H1 (cell line): ENCODE measurements around the gene TEX35. TPM values are rescaled to one million over a fixed set of nuclear protein-coding genes. Genes with fewer than 3 reads are reported as not detected.

Experiments used
- CTCF ChIA-PET: fragments of 300-600 bp; sonication (Branson Sonifier 250); formaldehyde crosslinking; loops from one replicate; lab custom pipeline; 2021; ENCODE audit not compliant: partially characterized antibody; lab: Charles Lee
- POLR2A ChIA-PET: fragments of 300-600 bp; sonication (Branson Sonifier 250); formaldehyde crosslinking; loops from one replicate; lab custom pipeline; 2021; ENCODE audit warnings: inconsistent platforms; ENCODE audit not compliant: partially characterized antibody; lab: Charles Lee
- DNase-seq, 2 experiments: peaks; one replicate each; pipeline versions ENCODE4 v3.0.0 to v3.0.0-alpha.2; 2010 to 2022; ENCODE audit warnings: low spot score in 2 of 2, low read depth in 1 of 2, mixed read lengths in 1 of 2
- FAIRE-seq: peaks from 2 replicates; lab custom pipeline; 2011; peaks lifted over from hg19 to GRCh38; lab: Jason Lieb, UNC
- H2AFZ ChIP-seq: 2 replicates; pipeline ENCODE4 v1.8.1; 2012; ENCODE audit warnings: low read length, inconsistent platforms
- H2AK5ac ChIP-seq: 2 replicates; pipeline ENCODE4 v1.6.1; 2013; ENCODE audit warnings: low read depth, low read length
- H2BK120ac ChIP-seq: replicated peaks from 2 replicates; pipeline ENCODE3; 2013; ENCODE audit warnings: low read depth, low read length, inconsistent platforms
- H2BK12ac ChIP-seq: 2 replicates; pipeline ENCODE4 v1.6.1; 2013; ENCODE audit warnings: low read depth, low read length
- H2BK15ac ChIP-seq: 2 replicates; pipeline ENCODE4 v1.6.1; 2013; ENCODE audit warnings: low read length
- H2BK20ac ChIP-seq: 2 replicates; pipeline ENCODE4 v1.6.1; 2013; ENCODE audit warnings: low read length
- H2BK5ac ChIP-seq: 2 replicates; pipeline ENCODE4 v1.6.1; 2013; ENCODE audit warnings: low read depth, low read length
- H3K14ac ChIP-seq: 2 replicates; pipeline ENCODE4 v1.6.1; 2013; ENCODE audit warnings: inconsistent platforms; ENCODE audit not compliant: insufficient read length
- H3K18ac ChIP-seq: 2 replicates; pipeline ENCODE4 v1.6.1; 2013; ENCODE audit warnings: low read length; ENCODE audit errors: extremely low read depth
- H3K23ac ChIP-seq: 2 replicates; pipeline ENCODE4 v1.6.1; 2013; ENCODE audit warnings: inconsistent platforms; ENCODE audit not compliant: insufficient read length
- H3K23me2 ChIP-seq: 2 replicates; pipeline ENCODE4 v1.6.1; 2013; ENCODE audit warnings: low read depth, low read length
- H3K27ac ChIP-seq: 2 replicates; pipeline ENCODE4 v1.6.1; 2011; ENCODE audit warnings: low read depth, low read length, inconsistent platforms
- H3K27me3 ChIP-seq, 4 experiments: replicated peaks in 1 of 4; 1 replicate in 1 of 4; 2 replicates in 3 of 4; pipeline versions ENCODE4 v1.6.1 to v1.8.1; 2011 to 2013; ENCODE audit warnings: low read length in 3 of 4, mild to moderate bottlenecking in 3 of 4, inconsistent platforms in 2 of 4, mixed read lengths in 2 of 4, moderate library complexity in 1 of 4; ENCODE audit not compliant: control insufficient read depth in 3 of 4, insufficient read depth in 3 of 4; ENCODE audit errors: extremely low read depth in 1 of 4
- H3K36me3 ChIP-seq, 4 experiments: 2 replicates each; pipeline versions ENCODE4 v1.6.1 to v1.8.1; 2011 to 2013; ENCODE audit warnings: mild to moderate bottlenecking in 4 of 4, low read length in 3 of 4, moderate library complexity in 2 of 4, control low read depth in 1 of 4, inconsistent platforms in 1 of 4; ENCODE audit not compliant: insufficient read depth in 4 of 4, control insufficient read depth in 2 of 4
- H3K4ac ChIP-seq: replicated peaks from 2 replicates; pipeline ENCODE3; 2013; ENCODE audit warnings: low read length, low read depth, mixed read lengths, inconsistent platforms; ENCODE audit not compliant: insufficient read length
- H3K4me1 ChIP-seq, 4 experiments: replicated peaks in 1 of 4; 1 replicate in 1 of 4; 2 replicates in 3 of 4; pipeline versions ENCODE4 v1.6.1 to v1.8.1; 2011 to 2013; ENCODE audit warnings: low read length in 3 of 4, inconsistent platforms in 2 of 4, mixed read lengths in 1 of 4; ENCODE audit not compliant: insufficient read depth in 4 of 4, control insufficient read depth in 3 of 4
- H3K4me2 ChIP-seq, 2 experiments: 2 replicates each; pipeline versions ENCODE4 v1.6.1 to v1.8.1; 2011 to 2013; ENCODE audit warnings: low read depth in 2 of 2, low read length in 2 of 2, control low read depth in 1 of 2, inconsistent platforms in 1 of 2, mild to moderate bottlenecking in 1 of 2; ENCODE audit not compliant: insufficient read depth in 1 of 2
- H3K4me3 ChIP-seq, 4 experiments: fragments of 200-600, 300-600 bp in 1 of 4; sonication (generic), shearing (Covaris generic), sonication (Bioruptor Twin) in 1 of 4; 2 replicates each; pipeline versions ENCODE4 v1.5.1 to v1.8.1; 2011 to 2016; ENCODE audit warnings: low read length in 4 of 4, low read depth in 3 of 4, control low read depth in 2 of 4, inconsistent platforms in 2 of 4, mild to moderate bottlenecking in 2 of 4, mixed read lengths in 1 of 4, moderate library complexity in 1 of 4; ENCODE audit not compliant: insufficient read depth in 2 of 4; ENCODE audit errors: extremely low read depth in 1 of 4
- H3K56ac ChIP-seq: replicated peaks from 2 replicates; pipeline ENCODE3; 2013; ENCODE audit warnings: low read depth, mild to moderate bottlenecking, mixed read lengths, low read length, inconsistent platforms; ENCODE audit not compliant: insufficient read length
- H3K79me1 ChIP-seq: 2 replicates; pipeline ENCODE4 v1.6.1; 2013; ENCODE audit warnings: low read depth, low read length, control low read depth
- H3K79me2 ChIP-seq, 2 experiments: 2 replicates each; pipeline versions ENCODE4 v1.6.1 to v1.8.1; 2012 to 2013; ENCODE audit warnings: low read length in 2 of 2, mild to moderate bottlenecking in 2 of 2, inconsistent platforms in 1 of 2; ENCODE audit not compliant: insufficient read depth in 2 of 2, control insufficient read depth in 1 of 2
- H3K9ac ChIP-seq, 4 experiments: replicated peaks in 1 of 4; 1 replicate in 1 of 4; 2 replicates in 3 of 4; pipeline versions ENCODE4 v1.6.1 to v1.8.1; 2011 to 2013; ENCODE audit warnings: low read depth in 3 of 4, low read length in 3 of 4, control low read depth in 2 of 4, mild to moderate bottlenecking in 2 of 4, moderate library complexity in 2 of 4, inconsistent platforms in 1 of 4; ENCODE audit errors: extremely low read depth in 1 of 4
- H3K9me3 ChIP-seq, 2 experiments: 2 replicates each; pipeline versions ENCODE4 v1.6.1 to v1.8.1; 2012 to 2013; ENCODE audit warnings: mild to moderate bottlenecking in 2 of 2, moderate library complexity in 2 of 2, control low read depth in 1 of 2, inconsistent platforms in 1 of 2, low read depth in 1 of 2, low read length in 1 of 2, mixed read lengths in 1 of 2; ENCODE audit not compliant: insufficient read depth in 2 of 2
- H4K20me1 ChIP-seq, 2 experiments: replicated peaks in 1 of 2; 2 replicates each; pipeline versions ENCODE3 to v1.8.1; 2011 to 2013; ENCODE audit warnings: inconsistent platforms in 2 of 2, low read length in 2 of 2, mild to moderate bottlenecking in 1 of 2; ENCODE audit not compliant: insufficient read depth in 2 of 2, control insufficient read depth in 1 of 2
- H4K5ac ChIP-seq: 2 replicates; pipeline ENCODE4 v1.6.1; 2013; ENCODE audit warnings: low read length, low read depth, mixed read lengths, inconsistent platforms; ENCODE audit not compliant: insufficient read length
- H4K8ac ChIP-seq: 2 replicates; pipeline ENCODE4 v1.8.0; 2013; ENCODE audit warnings: mild to moderate bottlenecking, moderate library complexity, low read length, inconsistent platforms; ENCODE audit not compliant: insufficient read depth; ENCODE audit errors: extremely low read depth
- H4K91ac ChIP-seq: replicated peaks from 2 replicates; pipeline ENCODE3; 2013; ENCODE audit warnings: low read length, mixed read lengths, inconsistent platforms; ENCODE audit not compliant: insufficient read length
- CBX8 ChIP-seq: fragments of 300-800, 300-1000 bp; sonication (generic); IDR thresholded peaks from 2 replicates; pipeline ENCODE4 v1.7.1; 2016; ENCODE audit warnings: low read depth, low read length, borderline replicate concordance
- CTBP2 ChIP-seq: IDR thresholded peaks from 2 replicates; pipeline ENCODE4 v1.7.0; 2011; ENCODE audit warnings: borderline replicate concordance, mild to moderate bottlenecking, moderate library complexity, mixed read lengths, low read length; ENCODE audit not compliant: insufficient read depth, insufficient read length
- FOSL1 ChIP-seq: IDR thresholded peaks from 2 replicates; pipeline ENCODE4 v1.6.1; 2011; ENCODE audit warnings: mild to moderate bottlenecking, low read depth, low read length, moderate library complexity; ENCODE audit not compliant: insufficient read depth
- GABPA ChIP-seq: IDR thresholded peaks from 2 replicates; pipeline ENCODE4 v1.6.1; 2011; ENCODE audit warnings: mild to moderate bottlenecking, low read length, moderate library complexity, borderline replicate concordance; ENCODE audit not compliant: insufficient read depth
- GTF2F1 ChIP-seq: IDR thresholded peaks from 2 replicates; pipeline ENCODE4 v1.6.1; 2012; ENCODE audit warnings: low read depth, low read length, improper control_type of control experiment, borderline replicate concordance
- JUND ChIP-seq: IDR thresholded peaks from 2 replicates; pipeline ENCODE4 v1.6.1; 2011; ENCODE audit warnings: mild to moderate bottlenecking, improper control_type of control experiment, low read length
- KDM1A ChIP-seq: fragments of 200-600, 300-600 bp; sonication (generic); IDR thresholded peaks from 2 replicates; pipeline ENCODE4 v1.7.1; 2016; ENCODE audit warnings: mild to moderate bottlenecking, low read length, borderline replicate concordance
- SIN3A ChIP-seq, 2 experiments: IDR thresholded peaks in 1 of 2; conservative IDR thresholded peaks in 1 of 2; 2 replicates each; pipeline ENCODE4 v1.6.1; 2011 to 2012; ENCODE audit warnings: low read length in 2 of 2, improper control_type of control experiment in 1 of 2, low read depth in 1 of 2, mild to moderate bottlenecking in 1 of 2
- WGBS, 2 experiments: shearing (Covaris generic) in 1 of 2; methylation state at CpG; one replicate each; pipeline versions ENCODE4 v1.1.6 to v1.1.7; 2013 to 2015; ENCODE audit warnings: low lambda C conversion rate in 2 of 2, mixed read lengths in 2 of 2, inconsistent platforms in 1 of 2, low coverage in 1 of 2, missing lambda C conversion rate in 1 of 2; ENCODE audit not compliant: insufficient replicate concordance in 2 of 2, insufficient coverage in 1 of 2, insufficient read length in 1 of 2; ENCODE audit errors: extremely low coverage in 1 of 2, missing lambda C conversion rate in 1 of 2; 5-methylcytosine and 5-hydroxymethylcytosine counted together
- polyA plus RNA-seq, 7 experiments: library from polyadenylated mRNA; depleted of rRNA in 3 of 7; stranded (reverse) in 5 of 7; unstranded in 2 of 7; fragments of >200 nt in 5 of 7; fragments of 200-250 nt in 2 of 7; gene quantifications; 1 replicate in 5 of 7; 2 replicates in 1 of 7; 4 replicates in 1 of 7; pipeline versions ENCODE4 v1.2.1 to v1.2.3, GENCODE V29; 2011 to 2013; ENCODE audit warnings: missing spikeins in 2 of 7, mixed read lengths in 2 of 7
- total RNA-seq: library from RNA; stranded (reverse); fragmentation: NEBNext Ultra II Directional; extraction: Animal tissue kit (Norgen Biotek cat#: 25700); gene quantifications from 2 replicates; pipeline ENCODE4 v1.2.1, GENCODE V29; 2021
- TF ChIP-seq, protein P1 (sequence below): IDR thresholded peaks from 2 replicates; pipeline ENCODE4 v1.6.1; 2011; ENCODE audit warnings: low read depth, mild to moderate bottlenecking, low read length; ENCODE audit not compliant: insufficient read depth
- TF ChIP-seq, protein P2 (sequence below): IDR thresholded peaks from 2 replicates; pipeline ENCODE4 v1.6.1; 2012; ENCODE audit warnings: inconsistent platforms

TEX35 gene
- total and polyA plus RNA-seq, 2 of the 8 experiments (the other 6 are each of a cell fraction or from before 2014, with no cell fraction given): 0.03 TPM; not detected in 1

GRCh38 chr1:178564086-178564782, 51.3 kb downstream of the TEX35 start:
- no peak overlapping the region for H2BK20ac ChIP-seq
- H3K23ac ChIP-seq: no peak overlapping the region
- POLR2A ChIA-PET: interaction anchor here (0.6 to 1.2 kb wide), 2 partner anchors 16 to 695 kb away, joined by 3 read pairs; no protein-coding TSS in a partner anchor
- no peak overlapping the region for H2AK5ac ChIP-seq
- H2BK12ac ChIP-seq: no peak overlapping the region
- H4K8ac ChIP-seq: no peak overlapping the region
- H3K4me3 ChIP-seq: no peak overlapping the region
- H2BK15ac ChIP-seq: no peak overlapping the region
- H4K91ac ChIP-seq: no peak overlapping the region
- no peaks in the 10 kb centered on the region for H3K36me3 ChIP-seq
- H2AFZ ChIP-seq: no peak overlapping the region
- no peaks in the 10 kb centered on the region for H3K4me1 ChIP-seq
- H3K4me2 ChIP-seq: no peak overlapping the region
- no peaks in the 10 kb centered on the region for H4K20me1 ChIP-seq
- H3K56ac ChIP-seq: no peak overlapping the region
- H3K18ac ChIP-seq: no peak overlapping the region
- 95% methylated on average over 4 of the region's 4 CpGs; no CpG with 5 or more reads in 1 of the 2 experiments for WGBS, 2 experiments
- H3K9ac ChIP-seq: no peak overlapping the region
- no peak overlapping the region for H3K27ac ChIP-seq
- 0 out of 4 replicates have a peak, but pooled peaks cover 0 to 3% of the 10 kb centered on the region in 2 experiments for H3K9me3 ChIP-seq
- H2BK5ac ChIP-seq: no peak overlapping the region
- no peaks in the 10 kb centered on the region for H3K79me1 ChIP-seq
- H3K27me3 ChIP-seq: no peaks in the 10 kb centered on the region
- no peak overlapping the region for H2BK120ac ChIP-seq
- H3K79me2 ChIP-seq: no peaks in the 10 kb centered on the region
- no peak overlapping the region for H3K14ac ChIP-seq
- DNase-seq (no peak), FAIRE-seq (no peak)
- CTCF ChIA-PET: interaction anchor here (0.6 to 2.8 kb wide), 6 partner anchors 18 to 438 kb away, joined by 3 to 9 read pairs (median 4); no protein-coding TSS in a partner anchor
- H3K4ac ChIP-seq: no peak overlapping the region
- no peaks in the 10 kb centered on the region for H3K23me2 ChIP-seq
- no peak overlapping the region for H4K5ac ChIP-seq
- TF ChIP-seq CTBP2: no peak
- no peak for TF ChIP-seq FOSL1
- no peak for TF ChIP-seq GTF2F1
- TF ChIP-seq JUND: no peak
- no peak for TF ChIP-seq KDM1A
- TF ChIP-seq GABPA: no peak
- TF ChIP-seq CBX8: no peak
- TF ChIP-seq, protein P1, sequence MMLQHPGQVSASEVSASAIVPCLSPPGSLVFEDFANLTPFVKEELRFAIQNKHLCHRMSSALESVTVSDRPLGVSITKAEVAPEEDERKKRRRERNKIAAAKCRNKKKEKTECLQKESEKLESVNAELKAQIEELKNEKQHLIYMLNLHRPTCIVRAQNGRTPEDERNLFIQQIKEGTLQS: no peak
- no peak for TF ChIP-seq SIN3A (conservative IDR thresholded peaks at IDR 0.05 in 1 of 2, IDR thresholded peaks at IDR 0.05 in 1 of 2; ENCODE audit: low read depth in 1 of 2, low read length in 2 of 2)
- TF ChIP-seq, protein P2, sequence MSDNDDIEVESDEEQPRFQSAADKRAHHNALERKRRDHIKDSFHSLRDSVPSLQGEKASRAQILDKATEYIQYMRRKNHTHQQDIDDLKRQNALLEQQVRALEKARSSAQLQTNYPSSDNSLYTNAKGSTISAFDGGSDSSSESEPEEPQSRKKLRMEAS: no peak
